Activated CD8-positive, alpha-beta T cell treated with anti-CD3 and anti-CD28 coated beads for 36 hours (primary cell): Measurements from ENCODE around the gene EML1. TPM values are rescaled to one million over a fixed set of nuclear protein-coding genes. Genes with fewer than 3 reads are reported as not detected.

Experiments used
- ATAC-seq: fragments of 200-7000 bp; cut with Tn5 transposase; one replicate; pipeline ENCODE4 v1.10.0; 2021; ENCODE audit warnings: mild to moderate bottlenecking, moderate library complexity
- CTCF ChIA-PET: fragments of 350-600 bp; sonication (Branson Sonifier 250); formaldehyde crosslinking; loops from one replicate; lab custom pipeline; 2021; ENCODE audit warnings: antibody characterized with exemption; lab: Charles Lee
- POLR2A ChIA-PET: fragments of 350-600 bp; sonication (Branson Sonifier 250); formaldehyde crosslinking; loops from one replicate; lab custom pipeline; 2021; ENCODE audit warnings: antibody characterized with exemption; lab: Charles Lee
- DNase-seq: peaks from one replicate; pipeline ENCODE4 v3.0.0-alpha.2; 2020
- H3K27ac Mint-ChIP-seq: one replicate; pipeline ENCODE4 v1.8.0; 2021; ENCODE audit warnings: mild to moderate bottlenecking, mixed read lengths
- H3K27me3 Mint-ChIP-seq: one replicate; pipeline ENCODE4 v1.8.0; 2021; ENCODE audit warnings: mixed read lengths
- H3K36me3 Mint-ChIP-seq: one replicate; pipeline ENCODE4 v1.8.0; 2021; ENCODE audit warnings: low read depth, mixed read lengths
- H3K4me1 Mint-ChIP-seq: one replicate; pipeline ENCODE4 v1.8.0; 2021; ENCODE audit warnings: low read depth, mixed read lengths
- H3K4me3 Mint-ChIP-seq: one replicate; pipeline ENCODE4 v1.8.0; 2021; ENCODE audit warnings: mild to moderate bottlenecking, moderate library complexity, mixed read lengths
- H3K9me3 Mint-ChIP-seq: one replicate; pipeline ENCODE4 v1.8.0; 2021; ENCODE audit warnings: mixed read lengths
- intact Hi-C: fragments of 100-400 bp; cut with micrococcal nuclease; formaldehyde crosslinking; loops from one replicate; pipeline ENCODE4 v1.10.0; 2022
- total RNA-seq, 2 experiments: library from RNA; stranded (reverse); gene quantifications; one replicate each; pipeline ENCODE4 v1.2.3, GENCODE V29; 2021
- TF ChIP-seq, protein P1 (sequence below): fragments of 200-600 bp; IDR thresholded peaks from one replicate; pipeline ENCODE4 v1.8.0; 2022; ENCODE audit warnings: antibody characterized with exemption, mild to moderate bottlenecking

Gene EML1
- total RNA-seq, 2 experiments from 2014 or later, result 0.56 to 0.70 TPM

DNA sequence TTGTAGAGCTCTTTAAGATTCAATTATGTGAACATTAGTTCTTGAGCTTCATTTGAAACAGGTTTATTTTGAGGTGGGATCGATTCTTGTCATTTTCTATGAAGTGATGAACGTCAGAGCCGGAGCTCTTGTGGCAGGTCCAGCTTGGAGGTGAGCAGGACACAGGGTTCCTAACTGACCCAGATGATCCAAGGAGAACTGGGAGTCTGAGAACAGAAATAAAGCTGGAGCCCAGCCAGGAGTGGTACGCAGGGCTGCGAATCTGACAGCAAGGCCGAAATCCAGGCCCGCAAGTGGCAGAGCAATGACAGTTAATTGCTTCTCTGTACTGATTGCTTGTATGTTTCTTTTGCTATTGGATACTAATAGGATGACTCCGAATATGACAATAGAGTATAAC, 46.5 kb downstream of the EML1 start:
- Mint-ChIP-seq H3K27me3 (peaks cover 40% of the 10 kb centered on the region), H3K27ac (no peak overlapping the region), H3K9me3 (no peaks in the 10 kb centered on the region), H3K4me3 (no peak overlapping the region), H3K4me1 (no peaks in the 10 kb centered on the region), H3K36me3 (no peaks in the 10 kb centered on the region)
- TF ChIP-seq, protein P1, sequence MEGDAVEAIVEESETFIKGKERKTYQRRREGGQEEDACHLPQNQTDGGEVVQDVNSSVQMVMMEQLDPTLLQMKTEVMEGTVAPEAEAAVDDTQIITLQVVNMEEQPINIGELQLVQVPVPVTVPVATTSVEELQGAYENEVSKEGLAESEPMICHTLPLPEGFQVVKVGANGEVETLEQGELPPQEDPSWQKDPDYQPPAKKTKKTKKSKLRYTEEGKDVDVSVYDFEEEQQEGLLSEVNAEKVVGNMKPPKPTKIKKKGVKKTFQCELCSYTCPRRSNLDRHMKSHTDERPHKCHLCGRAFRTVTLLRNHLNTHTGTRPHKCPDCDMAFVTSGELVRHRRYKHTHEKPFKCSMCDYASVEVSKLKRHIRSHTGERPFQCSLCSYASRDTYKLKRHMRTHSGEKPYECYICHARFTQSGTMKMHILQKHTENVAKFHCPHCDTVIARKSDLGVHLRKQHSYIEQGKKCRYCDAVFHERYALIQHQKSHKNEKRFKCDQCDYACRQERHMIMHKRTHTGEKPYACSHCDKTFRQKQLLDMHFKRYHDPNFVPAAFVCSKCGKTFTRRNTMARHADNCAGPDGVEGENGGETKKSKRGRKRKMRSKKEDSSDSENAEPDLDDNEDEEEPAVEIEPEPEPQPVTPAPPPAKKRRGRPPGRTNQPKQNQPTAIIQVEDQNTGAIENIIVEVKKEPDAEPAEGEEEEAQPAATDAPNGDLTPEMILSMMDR, result no peak
- no peak for DNase-seq
- ChIA-PET CTCF (interaction anchor here (0.6 to 0.8 kb wide), 2 partner anchors 16 to 46 kb away, joined by 3 to 4 read pairs; no protein-coding TSS in a partner anchor), POLR2A (no interaction called here)
- intact Hi-C loops, result no loop called here
- ATAC-seq, result no peak

DNA sequence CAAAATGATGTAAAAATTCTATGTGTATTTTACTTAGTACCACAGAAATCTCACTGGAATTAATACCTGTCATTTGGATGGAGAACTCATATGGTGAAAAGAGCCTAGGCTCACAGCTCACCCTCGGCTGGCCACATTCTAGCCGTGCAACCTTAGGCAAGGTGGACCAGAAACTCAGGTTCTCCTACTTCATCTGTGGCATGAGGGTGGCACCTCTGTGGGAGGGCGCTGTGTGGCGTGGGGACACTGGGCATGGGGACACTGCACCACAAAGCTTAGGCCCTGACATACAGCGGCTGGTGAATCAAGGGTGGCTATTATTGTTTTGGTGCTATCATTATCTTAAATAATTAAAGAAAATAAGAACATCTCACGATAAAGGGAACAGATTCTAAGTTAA, 47.1 kb downstream of the EML1 start:
- ChIA-PET CTCF (interaction anchor here (0.8 kb wide), 1 partner anchor 45 kb away, joined by 3 read pairs; no protein-coding TSS in a partner anchor), POLR2A (no interaction called here)
- ATAC-seq, result no peak
- Mint-ChIP-seq H3K4me1 (no peaks in the 10 kb centered on the region), H3K36me3 (no peaks in the 10 kb centered on the region), H3K27me3 (peaks cover 44% of the 10 kb centered on the region), H3K27ac (no peak overlapping the region), H3K9me3 (no peaks in the 10 kb centered on the region), H3K4me3 (no peak overlapping the region)
- intact Hi-C loops, result no loop called here
- TF ChIP-seq, protein P1, result no peak
- no peak for DNase-seq

DNA sequence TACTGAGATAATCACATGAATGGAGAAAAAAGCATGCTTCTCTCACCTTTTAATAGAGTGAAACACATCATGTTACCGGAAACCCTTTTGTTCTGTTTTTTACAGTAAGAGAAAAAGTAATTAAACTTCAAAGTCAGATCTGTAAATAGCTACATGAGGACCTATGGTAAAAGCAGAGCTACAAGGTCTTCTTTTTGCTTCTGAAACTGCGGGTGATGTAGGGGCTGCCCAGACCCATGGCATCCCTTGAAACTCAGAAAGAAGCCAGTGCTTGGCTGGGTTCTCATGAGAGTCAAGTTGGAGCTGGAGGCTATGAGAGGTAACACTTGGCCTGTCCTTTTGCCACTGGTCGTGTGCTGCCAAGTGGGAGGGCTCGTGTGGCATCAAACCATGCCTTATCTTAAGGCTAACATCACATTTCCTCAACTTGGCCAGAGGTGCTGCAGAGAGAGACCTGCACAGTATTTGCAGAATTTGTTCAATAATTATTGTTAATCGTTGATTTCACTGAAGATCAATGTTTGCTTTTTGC, 47.6 kb downstream of the EML1 start:
- peaks cover 39% of the 10 kb centered on the region for H3K27me3 Mint-ChIP-seq
- intact Hi-C loops, result no loop called here
- DNase-seq (no peak), ATAC-seq (no peak)
- POLR2A ChIA-PET, result no interaction called here
- CTCF ChIA-PET, result no interaction called here
- no peak overlapping the region for H3K27ac Mint-ChIP-seq
- H3K4me3 Mint-ChIP-seq, result no peak overlapping the region
- TF ChIP-seq, protein P1, result no peak
- H3K9me3 Mint-ChIP-seq, result no peaks in the 10 kb centered on the region
- no peaks in the 10 kb centered on the region for H3K36me3 Mint-ChIP-seq
- H3K4me1 Mint-ChIP-seq, result no peaks in the 10 kb centered on the region

DNA sequence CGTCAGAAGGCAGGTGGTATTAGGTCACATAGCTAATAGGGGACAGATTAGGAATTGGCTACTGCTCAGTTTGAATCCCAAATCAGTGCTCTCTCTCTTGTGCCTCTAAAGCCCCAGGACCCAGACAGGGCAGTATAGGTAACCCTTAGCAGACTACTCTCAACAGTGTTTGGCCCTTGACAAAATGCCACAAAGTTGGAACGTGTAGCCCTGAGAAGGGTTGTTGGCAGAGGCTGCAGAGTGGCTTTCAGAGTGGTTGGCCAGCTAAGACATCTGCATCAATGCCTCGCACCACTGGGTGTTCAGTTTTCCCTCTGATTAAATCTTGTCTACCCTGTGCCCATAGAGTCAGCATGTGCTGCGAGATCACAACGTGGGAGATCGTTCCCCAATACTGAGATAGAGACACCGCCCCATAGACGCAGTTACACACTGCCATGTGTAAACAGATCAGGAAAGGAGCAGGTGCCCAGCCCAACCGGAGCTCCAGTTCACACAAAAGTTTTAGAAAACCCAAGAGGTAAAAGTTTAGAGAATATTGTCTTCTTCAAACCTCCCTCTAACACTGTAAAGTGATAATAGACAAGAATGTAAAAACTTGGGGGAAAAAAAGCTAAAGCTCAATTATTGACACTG, 48.3 kb downstream of the EML1 start:
- H3K27ac Mint-ChIP-seq, result no peak overlapping the region
- intact Hi-C loops, result no loop called here
- no peaks in the 10 kb centered on the region for H3K9me3 Mint-ChIP-seq
- DNase-seq (no peak), ATAC-seq (no peak)
- TF ChIP-seq, protein P1, result no peak
- H3K4me3 Mint-ChIP-seq, result no peak overlapping the region
- ChIA-PET CTCF (no interaction called here), POLR2A (no interaction called here)
- peaks cover 34% of the 10 kb centered on the region for H3K27me3 Mint-ChIP-seq
- H3K4me1 Mint-ChIP-seq, result no peaks in the 10 kb centered on the region
- H3K36me3 Mint-ChIP-seq, result no peaks in the 10 kb centered on the region

DNA sequence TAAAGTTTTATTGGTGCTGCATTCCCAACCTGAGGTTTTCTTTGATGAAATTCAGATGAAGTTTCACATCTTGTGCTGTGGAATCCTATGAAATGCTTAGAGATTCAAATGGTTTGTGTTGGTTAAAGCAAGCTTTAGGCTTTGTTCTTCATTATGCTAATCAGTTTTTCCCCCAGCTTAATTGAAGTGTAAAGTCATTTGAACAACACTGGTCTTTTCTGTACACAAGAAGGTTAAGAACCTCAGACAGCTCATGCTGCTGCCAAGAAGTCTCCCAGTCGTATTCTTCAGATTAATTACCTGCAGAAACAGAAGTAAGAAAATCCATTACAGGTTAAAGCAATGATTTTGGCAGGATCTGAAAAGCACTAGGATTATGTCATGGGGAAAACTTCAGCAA, 48.9 kb downstream of the EML1 start:
- ChIA-PET CTCF (no interaction called here), POLR2A (no interaction called here)
- ATAC-seq (no peak), DNase-seq (no peak)
- no peaks in the 10 kb centered on the region for H3K36me3 Mint-ChIP-seq
- H3K27ac Mint-ChIP-seq, result no peak overlapping the region
- intact Hi-C loops, result no loop called here
- no peak overlapping the region for H3K4me3 Mint-ChIP-seq
- H3K9me3 Mint-ChIP-seq, result no peaks in the 10 kb centered on the region
- no peaks in the 10 kb centered on the region for H3K4me1 Mint-ChIP-seq
- H3K27me3 Mint-ChIP-seq, result peaks cover 31% of the 10 kb centered on the region
- TF ChIP-seq, protein P1, result no peak
